Psoas muscle (tissue), 8 donors: Measurements from ENCODE around the gene PMP22. TPM values are rescaled to one million over a fixed set of nuclear protein-coding genes. Genes with fewer than 3 reads are reported as not detected.

Source experiments
- ATAC-seq, 4 donors: fragments of 200-7000 bp; cut with Tn5 transposase; one replicate each; pipeline ENCODE4 v1.9.1; 2020; ENCODE audit warnings: moderate library complexity in 3 of 4, mild to moderate bottlenecking in 2 of 4
- DNase-seq, 2 donors: peaks; one replicate each; pipeline ENCODE4 v3.0.0-alpha.2; 2020
- H3K27ac ChIP-seq: fragments of 200-600 bp; one replicate; pipeline ENCODE4 v1.8.0; 2022
- H3K27me3 ChIP-seq, 3 donors: fragments of 200-600 bp in 1 of 3; one replicate each; pipeline versions ENCODE4 v1.6.1 to v1.8.0; 2013 to 2022; ENCODE audit warnings: low read length in 2 of 3, mild to moderate bottlenecking in 2 of 3, moderate library complexity in 1 of 3; ENCODE audit not compliant: insufficient read depth in 3 of 3
- H3K36me3 ChIP-seq, 2 donors: fragments of 200-600 bp in 1 of 2; one replicate each; pipeline versions ENCODE4 v1.6.1 to v1.8.0; 2013 to 2022; ENCODE audit warnings: low read depth in 1 of 2, mild to moderate bottlenecking in 1 of 2, moderate library complexity in 1 of 2; ENCODE audit not compliant: insufficient read depth in 1 of 2
- H3K4me1 ChIP-seq: fragments of 200-600 bp; one replicate; pipeline ENCODE4 v1.8.0; 2022
- H3K4me3 ChIP-seq: fragments of 200-600 bp; one replicate; pipeline ENCODE4 v1.8.0; 2022; ENCODE audit warnings: mild to moderate bottlenecking
- H3K9me3 ChIP-seq: fragments of 200-600 bp; one replicate; pipeline ENCODE4 v1.8.0; 2022
- WGBS, 3 donors: extraction: QIAGEN DNeasy Blood & Tissue Kit; methylation state at CpG; one replicate each; pipeline versions ENCODE4 v1.1.6 to v1.1.7; 2013; 5-methylcytosine and 5-hydroxymethylcytosine counted together
- intact Hi-C, 2 donors: fragments of 100-400 bp; cut with DNase I; formaldehyde crosslinking; loops; one replicate each; pipeline versions ENCODE4 v1.11.0 to v1.14.2; 2022
- polyA plus RNA-seq, 3 donors: library from polyadenylated mRNA; stranded (reverse); fragments of 200-250 nt; gene quantifications; one replicate each; pipeline ENCODE4 v1.2.3, GENCODE V29; 2013
- total RNA-seq, 4 donors: library from RNA; stranded (reverse); fragmentation: NEBNext Ultra II Directional in 2 of 4; extraction: Animal tissue kit (Norgen Biotek cat#: 25700) in 2 of 4; gene quantifications; one replicate each; pipeline versions ENCODE4 v1.2.1 to v1.2.4, GENCODE V29; 2021 to 2023
- TF ChIP-seq, protein P1 (sequence below): fragments of 200-600 bp; IDR thresholded peaks from one replicate; pipeline ENCODE4 v1.8.0; 2022; ENCODE audit warnings: antibody characterized with exemption
- donor health status: healthy with polysubstance abuse.
- donor health status: DM: no; HTN: no; CAD: no; lungs with moderate emphysema.
- donor health status: Bipolar disorder and iron deficiency.
- donor health status: healthy.
- donor health status: DM: yes; HTN: yes; CAD: no.
- donor health status: DM: no; HTN: no; CAD: no.
- donor health status: DM: no; HTN: no; CAD: no.
- donor health status: DM: yes; HTN: yes; CAD: no.

PMP22 gene
- total and polyA plus RNA-seq, 7 donors, result 39.3 to 317 (median 195) TPM

DNA sequence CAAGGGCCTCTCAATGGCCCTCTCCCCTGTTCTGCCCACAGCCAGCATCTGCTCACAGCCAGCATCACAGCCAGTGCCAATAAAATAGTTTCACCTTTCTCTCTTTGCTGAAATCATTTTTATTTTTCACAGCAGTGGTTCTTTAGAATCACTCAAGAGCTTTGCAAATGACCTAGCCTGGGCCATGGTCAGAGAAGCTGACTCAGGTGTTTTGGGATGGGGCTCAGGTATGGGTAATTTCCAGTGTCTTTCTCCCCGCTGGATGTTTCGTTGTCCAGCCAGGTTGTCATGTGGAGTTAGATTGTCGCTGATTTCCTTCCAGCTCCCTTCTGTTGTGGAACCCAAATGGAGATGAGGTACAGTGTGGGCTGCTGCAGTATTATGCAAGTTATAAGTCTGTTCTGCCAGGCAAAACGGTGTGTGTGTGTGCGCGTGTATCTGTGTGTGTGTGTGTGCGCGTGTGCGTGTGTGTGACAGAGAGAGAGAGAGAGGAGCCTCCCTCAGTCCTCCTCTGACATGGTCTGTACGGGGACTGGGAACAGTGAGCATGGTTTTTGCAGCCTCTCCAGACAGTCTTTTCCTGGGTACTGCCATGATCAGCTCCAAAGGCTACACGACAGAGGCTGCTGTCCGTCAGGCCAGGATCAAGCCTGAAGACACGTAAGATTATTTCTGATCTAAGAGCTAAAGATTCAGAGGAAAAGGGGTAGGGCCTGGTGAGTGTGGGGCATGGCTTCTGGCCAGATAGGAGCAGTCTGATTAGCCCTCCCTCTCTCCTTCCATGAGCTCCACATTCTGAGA is 1.4 kb upstream of the PMP22 start:
- no peak overlapping the region for H3K27ac ChIP-seq
- no peaks in the 10 kb centered on the region for H3K9me3 ChIP-seq
- H3K27me3 ChIP-seq, result no peaks in the 10 kb centered on the region
- TF ChIP-seq, protein P1, sequence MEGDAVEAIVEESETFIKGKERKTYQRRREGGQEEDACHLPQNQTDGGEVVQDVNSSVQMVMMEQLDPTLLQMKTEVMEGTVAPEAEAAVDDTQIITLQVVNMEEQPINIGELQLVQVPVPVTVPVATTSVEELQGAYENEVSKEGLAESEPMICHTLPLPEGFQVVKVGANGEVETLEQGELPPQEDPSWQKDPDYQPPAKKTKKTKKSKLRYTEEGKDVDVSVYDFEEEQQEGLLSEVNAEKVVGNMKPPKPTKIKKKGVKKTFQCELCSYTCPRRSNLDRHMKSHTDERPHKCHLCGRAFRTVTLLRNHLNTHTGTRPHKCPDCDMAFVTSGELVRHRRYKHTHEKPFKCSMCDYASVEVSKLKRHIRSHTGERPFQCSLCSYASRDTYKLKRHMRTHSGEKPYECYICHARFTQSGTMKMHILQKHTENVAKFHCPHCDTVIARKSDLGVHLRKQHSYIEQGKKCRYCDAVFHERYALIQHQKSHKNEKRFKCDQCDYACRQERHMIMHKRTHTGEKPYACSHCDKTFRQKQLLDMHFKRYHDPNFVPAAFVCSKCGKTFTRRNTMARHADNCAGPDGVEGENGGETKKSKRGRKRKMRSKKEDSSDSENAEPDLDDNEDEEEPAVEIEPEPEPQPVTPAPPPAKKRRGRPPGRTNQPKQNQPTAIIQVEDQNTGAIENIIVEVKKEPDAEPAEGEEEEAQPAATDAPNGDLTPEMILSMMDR, result no peak
- intact Hi-C loops, result loop anchor here in 1 of 2 donors (5.0 to 10.0 kb wide), 2 partner anchors 41 to 78 kb away; partner anchors contain the start of gene TEKT3
- WGBS, 3 donors, result 69 to 86% (median 70%) methylated on average over 13 of the region's 13 CpGs
- no peak overlapping the region for H3K4me3 ChIP-seq
- no peaks in the 10 kb centered on the region for H3K36me3 ChIP-seq
- H3K4me1 ChIP-seq, result peaks cover 30% of the 10 kb centered on the region
- no peak for ATAC-seq
- DNase-seq, result no peak

DNA sequence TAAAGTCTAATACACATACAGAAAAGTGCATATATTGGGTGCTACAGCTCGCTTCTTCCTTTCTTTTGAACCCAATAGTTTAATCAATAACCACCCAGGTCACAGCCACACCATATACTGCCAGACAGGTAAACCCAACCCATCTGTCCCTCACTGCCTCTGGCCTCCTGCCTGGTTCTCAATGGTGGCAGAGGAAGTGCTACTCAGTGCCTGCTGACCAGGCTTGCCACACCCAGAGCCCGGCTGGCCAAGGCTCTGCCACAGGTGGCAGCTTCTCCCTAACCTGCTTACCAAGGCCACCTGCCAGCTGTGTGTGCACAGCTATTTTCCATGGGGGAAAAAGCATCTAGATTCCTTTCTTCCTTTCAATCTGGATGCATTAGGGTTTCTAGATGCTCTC is 584 bp downstream of the PMP22 start:
- WGBS, 3 donors, result 46 to 57% (median 53%) methylated on average over 2 of the region's 2 CpGs
- ATAC-seq (peak in 2 of 4 donors; percentile 23 to 39), DNase-seq (peak; percentile 47 to 77)
- Histone ChIP-seq H3K9me3 (no peaks in the 10 kb centered on the region), H3K27ac (peak overlapping the region; percentile 95), H3K4me1 (peaks cover 31% of the 10 kb centered on the region), H3K4me3 (peak overlapping the region; percentile 81), H3K36me3 (peaks cover 0 to 5% of the 10 kb centered on the region in 2 donors), H3K27me3 (no peaks in the 10 kb centered on the region)
- intact Hi-C loops, result loop anchor here (5.0 to 10.0 kb wide), 5 partner anchors 80 to 193 kb away; partner anchors contain the start of gene TEKT3 (in 1 of the 2)
- TF ChIP-seq, protein P1, result no peak

DNA sequence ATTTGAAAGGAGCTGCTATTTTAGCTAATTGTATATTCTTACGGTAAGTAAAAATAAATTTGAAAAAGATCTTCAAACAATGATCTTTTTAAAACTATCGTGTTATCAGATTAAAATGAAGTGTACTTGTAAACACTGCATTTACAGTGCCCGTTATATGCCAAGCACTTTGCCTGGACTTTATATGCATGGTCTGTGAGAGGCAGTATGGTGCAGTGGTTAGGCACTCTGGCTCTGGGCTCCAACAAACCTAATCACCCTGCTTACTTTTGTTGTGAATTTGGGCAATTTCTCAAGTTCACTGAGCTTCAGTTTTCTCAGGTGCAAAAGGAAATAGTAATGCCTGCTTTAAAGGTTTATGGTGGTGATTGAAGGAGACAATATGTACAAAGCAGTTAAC is 1.4 kb downstream of the PMP22 start:
- 18 to 25% (median 20%) methylated on average over 3 of the region's 3 CpGs for WGBS, 3 donors
- no peak for ATAC-seq
- H3K27ac ChIP-seq, result peak overlapping the region; percentile 95
- intact Hi-C loops, result loop anchor here (1.0 to 10.0 kb wide), 7 partner anchors 81 to 239 kb away; partner anchors contain the start of gene TEKT3 (in 1 of the 2)
- peak overlapping the region; percentile 81 for H3K4me3 ChIP-seq
- TF ChIP-seq, protein P1, result no peak
- no peak for DNase-seq
- peaks cover 39% of the 10 kb centered on the region for H3K4me1 ChIP-seq
- no peaks in the 10 kb centered on the region for H3K9me3 ChIP-seq
- H3K27me3 ChIP-seq, result no peaks in the 10 kb centered on the region
- peaks cover 0 to 13% of the 10 kb centered on the region in 2 donors for H3K36me3 ChIP-seq

DNA sequence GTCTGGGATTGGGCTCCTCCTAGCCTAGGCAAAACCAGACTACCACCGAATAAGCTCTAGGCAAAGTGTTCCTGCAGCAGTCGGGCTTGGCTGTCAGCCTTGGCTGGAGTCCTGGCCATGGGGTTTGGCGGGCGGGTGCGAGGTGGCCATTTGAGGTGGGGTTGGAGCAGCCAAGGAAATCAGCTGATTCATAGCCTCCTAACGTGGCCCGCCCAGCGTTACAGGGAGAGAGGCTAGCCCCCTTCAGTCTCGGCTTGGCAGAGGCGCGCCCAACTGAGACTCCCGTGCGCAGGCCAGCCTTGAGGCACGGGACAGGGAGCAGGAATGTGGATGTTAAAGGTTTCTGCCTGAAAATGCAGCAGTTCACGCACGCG is 1.9 kb downstream of the PMP22 start:
- Histone ChIP-seq H3K4me1 (peaks cover 44% of the 10 kb centered on the region), H3K27ac (peak overlapping the region; percentile 95), H3K9me3 (no peaks in the 10 kb centered on the region), H3K36me3 (peaks cover 0 to 18% of the 10 kb centered on the region in 2 donors), H3K27me3 (no peaks in the 10 kb centered on the region), H3K4me3 (peak overlapping the region; percentile 81)
- peak; percentile 91 to 97 for DNase-seq
- TF ChIP-seq, protein P1, result no peak
- peak; percentile 60 to 72 (median 68) for ATAC-seq
- 1 to 2% (median 1%) methylated on average over 17 of the region's 17 CpGs for WGBS, 3 donors
- intact Hi-C loops, result loop anchor here (1.0 to 10.0 kb wide), 7 partner anchors 82 to 240 kb away; partner anchors contain the start of gene TEKT3 (in 1 of the 2)
